Gastrocnemius medialis (tissue), 4 donors: ENCODE data around the gene GFRA1. TPM values are rescaled to one million over a fixed set of nuclear protein-coding genes. Genes with fewer than 3 reads are reported as not detected.
A peak's percentile ranks its signal among the peaks of the same experiment; 100 is the strongest.
"Not testable (repeated sequence)": the region's sequence is repeated elsewhere in the genome, so short reads cannot be mapped to it uniquely, and the experiment has no call there.

Experiments
- ATAC-seq, 2 donors: fragments of 150-250 bp; one replicate each; pipeline ENCODE4 v1.9.1; 2016
- DNase-seq, 2 donors: peaks; one replicate each; pipeline ENCODE4 v3.0.0-alpha.2; 2019
- H3K27ac ChIP-seq, 4 donors: fragments of 200-600 bp; sonication (generic); 1 replicate in 1 of 4; 2 replicates in 3 of 4; pipeline ENCODE4 v1.5.1; 2016 to 2018; ENCODE audit warnings: mild to moderate bottlenecking in 2 of 4, moderate library complexity in 1 of 4
- H3K27me3 ChIP-seq, 3 donors: fragments of 200-600 bp; sonication (generic) in 2 of 3; 1 replicate in 1 of 3; 2 replicates in 2 of 3; pipeline versions ENCODE4 v1.5.1 to v1.6.0; 2016 to 2019; ENCODE audit warnings: mild to moderate bottlenecking in 1 of 3, moderate library complexity in 1 of 3
- H3K36me3 ChIP-seq, 2 donors: fragments of 200-600 bp; sonication (generic) in 1 of 2; one replicate each; pipeline ENCODE4 v1.5.1; 2017 to 2018
- H3K4me1 ChIP-seq, 2 donors: fragments of 200-600 bp; sonication (generic) in 1 of 2; one replicate each; pipeline ENCODE4 v1.5.1; 2016 to 2017; ENCODE audit warnings: mild to moderate bottlenecking in 2 of 2
- H3K4me3 ChIP-seq, 4 donors: fragments of 200-600 bp; sonication (generic) in 3 of 4; 1 replicate in 1 of 4; 2 replicates in 3 of 4; pipeline ENCODE4 v1.5.1; 2016 to 2019; ENCODE audit warnings: mild to moderate bottlenecking in 2 of 4
- H3K9me3 ChIP-seq, 3 donors: fragments of 200-600 bp; sonication (generic) in 2 of 3; 1 replicate in 1 of 3; 2 replicates in 2 of 3; pipeline ENCODE4 v1.5.1; 2016 to 2019
- POLR2A ChIP-seq, 2 donors: fragments of 450-650 bp; IDR thresholded peaks; one replicate each; pipeline ENCODE4 v1.6.1; 2017; ENCODE audit warnings: antibody characterized with exemption in 2 of 2, mild to moderate bottlenecking in 2 of 2, moderate library complexity in 2 of 2
- in situ Hi-C, 4 donors: fragments of 200-750 bp; cut with MboI; loops; one replicate each; pipeline versions ENCODE4 v1.15.0 to v1.8.0; 2017; ENCODE audit warnings: low sequenced_read_pairs in 4 of 4
- intact Hi-C: fragments of 100-400 bp; cut with DNase I; formaldehyde crosslinking; loops from one replicate; pipeline ENCODE4 v1.15.1; 2023; ENCODE audit warnings: low total_unique reads
- total RNA-seq, 4 donors: library from RNA; depleted of rRNA; stranded (reverse); fragments of >200 nt; gene quantifications; one replicate each; pipeline versions ENCODE4 v1.1.0 to v1.2.3, GENCODE V29; 2016
- TF ChIP-seq, protein P1 (sequence below), 5 experiments: fragments of 450-650 bp in 3 of 5; fragments of 200-600 bp in 2 of 5; sonication (generic) in 2 of 5; IDR thresholded peaks in 4 of 5; conservative IDR thresholded peaks in 1 of 5; 1 replicate in 4 of 5; 2 replicates in 1 of 5; pipeline ENCODE4 v1.5.1; 2016 to 2019; ENCODE audit warnings: antibody characterized with exemption in 5 of 5, mild to moderate bottlenecking in 3 of 5, moderate library complexity in 3 of 5

GFRA1 gene
- total RNA-seq, 4 donors from 2014 or later = 21.2 to 34.2 (median 25.2) TPM

DNA sequence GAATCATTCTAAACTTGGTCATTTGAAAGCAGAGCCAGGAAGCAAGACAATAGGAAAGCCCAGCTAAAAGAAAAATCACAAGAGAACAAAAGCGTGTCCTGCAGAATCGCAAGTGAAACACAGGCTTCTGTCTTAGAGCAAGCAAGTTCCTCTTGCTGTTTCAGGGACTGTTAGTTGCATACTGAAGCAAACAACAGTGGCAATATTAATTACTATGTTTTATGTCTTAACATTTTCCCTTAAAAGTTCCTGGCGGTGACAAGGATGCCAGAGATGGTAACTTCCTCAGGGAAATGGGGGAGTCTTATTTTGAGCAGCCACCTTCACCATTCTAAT lies 217.1 kb downstream of the GFRA1 start:
- intact Hi-C loops = no loop called here
- Histone ChIP-seq H3K4me3 (no peak overlapping the region), H3K4me1 (peaks cover 0 to 25% of the 10 kb centered on the region in 2 donors), H3K36me3 (no peaks in the 10 kb centered on the region), H3K27ac (peak overlapping the region in 2 of 4 donors; percentile 18 to 25), H3K9me3 (no peaks in the 10 kb centered on the region), H3K27me3 (no peaks in the 10 kb centered on the region)
- DNase-seq (no peak), ATAC-seq (no peak)
- in situ Hi-C loops = no loop called here
- no peak for TF ChIP-seq POLR2A (IDR thresholded peaks at IDR 0.05)
- TF ChIP-seq, protein P1, sequence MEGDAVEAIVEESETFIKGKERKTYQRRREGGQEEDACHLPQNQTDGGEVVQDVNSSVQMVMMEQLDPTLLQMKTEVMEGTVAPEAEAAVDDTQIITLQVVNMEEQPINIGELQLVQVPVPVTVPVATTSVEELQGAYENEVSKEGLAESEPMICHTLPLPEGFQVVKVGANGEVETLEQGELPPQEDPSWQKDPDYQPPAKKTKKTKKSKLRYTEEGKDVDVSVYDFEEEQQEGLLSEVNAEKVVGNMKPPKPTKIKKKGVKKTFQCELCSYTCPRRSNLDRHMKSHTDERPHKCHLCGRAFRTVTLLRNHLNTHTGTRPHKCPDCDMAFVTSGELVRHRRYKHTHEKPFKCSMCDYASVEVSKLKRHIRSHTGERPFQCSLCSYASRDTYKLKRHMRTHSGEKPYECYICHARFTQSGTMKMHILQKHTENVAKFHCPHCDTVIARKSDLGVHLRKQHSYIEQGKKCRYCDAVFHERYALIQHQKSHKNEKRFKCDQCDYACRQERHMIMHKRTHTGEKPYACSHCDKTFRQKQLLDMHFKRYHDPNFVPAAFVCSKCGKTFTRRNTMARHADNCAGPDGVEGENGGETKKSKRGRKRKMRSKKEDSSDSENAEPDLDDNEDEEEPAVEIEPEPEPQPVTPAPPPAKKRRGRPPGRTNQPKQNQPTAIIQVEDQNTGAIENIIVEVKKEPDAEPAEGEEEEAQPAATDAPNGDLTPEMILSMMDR (IDR thresholded peaks at IDR 0.05 in 4 of 5, conservative IDR thresholded peaks at IDR 0.05 in 1 of 5) = no peak

DNA sequence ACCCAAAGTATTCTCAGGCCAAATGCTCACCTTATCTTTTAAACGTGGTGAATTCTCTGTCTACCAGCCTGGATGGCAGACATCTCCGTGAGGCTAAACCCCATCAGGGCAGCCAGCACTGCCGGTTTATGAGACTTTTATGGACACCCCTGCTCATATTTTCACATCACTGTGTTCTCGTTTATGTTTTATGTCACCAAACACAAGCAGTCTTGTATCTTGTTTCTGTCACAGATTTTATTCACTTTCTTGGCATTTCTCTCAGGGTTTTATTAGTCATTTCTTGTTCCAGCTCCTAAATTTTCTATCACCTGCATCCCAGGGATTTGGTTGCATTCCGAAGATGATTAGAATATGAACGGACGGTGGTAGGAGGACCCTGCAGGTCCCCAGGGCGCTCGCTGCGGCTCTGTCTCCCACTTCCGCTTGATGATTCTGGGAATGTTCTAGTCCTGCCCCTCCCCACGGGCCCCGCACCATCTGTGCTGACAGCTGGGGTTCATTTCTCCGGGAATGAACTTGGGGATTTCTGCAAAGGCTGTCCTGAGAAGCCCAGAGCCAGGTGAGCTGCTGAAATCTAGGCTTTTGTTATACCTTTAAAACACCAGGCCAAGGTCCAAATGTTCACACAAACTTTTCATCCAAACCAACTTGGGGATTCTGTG lies 217.6 kb downstream of the GFRA1 start:
- intact Hi-C loops (no loop called here), in situ Hi-C loops (no loop called here)
- Histone ChIP-seq H3K4me1 (peaks cover 0 to 25% of the 10 kb centered on the region in 2 donors), H3K9me3 (no peaks in the 10 kb centered on the region), H3K4me3 (no peak overlapping the region), H3K27ac (peak overlapping the region in 2 of 4 donors; percentile 18 to 25), H3K27me3 (no peaks in the 10 kb centered on the region), H3K36me3 (no peaks in the 10 kb centered on the region)
- ATAC-seq (no peak), DNase-seq (peak in 1 of 2 donors; percentile 54)
- TF ChIP-seq POLR2A (IDR thresholded peaks at IDR 0.05) = no peak
- TF ChIP-seq, protein P1 (IDR thresholded peaks at IDR 0.05 in 4 of 5, conservative IDR thresholded peaks at IDR 0.05 in 1 of 5) = no peak

DNA sequence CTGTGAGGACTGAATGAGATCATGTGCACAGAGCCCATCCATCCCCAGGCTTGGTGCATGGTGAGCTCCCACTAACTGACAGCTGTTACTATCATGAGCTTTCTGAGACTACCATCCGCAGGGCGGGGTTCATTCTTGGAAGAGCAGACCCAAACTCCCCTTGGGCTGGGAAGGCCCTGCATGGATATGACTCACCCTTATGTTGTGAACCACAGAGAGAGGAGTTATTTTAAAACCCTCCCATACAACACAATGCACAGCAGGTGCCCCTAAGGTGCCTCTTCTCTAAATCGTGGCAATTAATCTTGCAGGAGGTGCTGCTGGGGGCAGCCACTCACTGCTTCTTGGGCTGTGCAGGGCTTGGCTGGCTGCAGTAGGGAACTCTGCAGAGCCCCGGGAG lies 219.1 kb downstream of the GFRA1 start:
- DNase-seq (peak in 1 of 2 donors; percentile 29), ATAC-seq (no peak)
- Histone ChIP-seq H3K9me3 (no peaks in the 10 kb centered on the region), H3K4me3 (no peak overlapping the region), H3K36me3 (no peaks in the 10 kb centered on the region), H3K4me1 (peaks cover 0 to 19% of the 10 kb centered on the region in 2 donors), H3K27ac (no peak overlapping the region), H3K27me3 (no peaks in the 10 kb centered on the region)
- in situ Hi-C loops = no loop called here
- TF ChIP-seq, protein P1 (IDR thresholded peaks at IDR 0.05 in 4 of 5, conservative IDR thresholded peaks at IDR 0.05 in 1 of 5) = no peak
- TF ChIP-seq POLR2A (IDR thresholded peaks at IDR 0.05) = no peak
- intact Hi-C loops = no loop called here

DNA sequence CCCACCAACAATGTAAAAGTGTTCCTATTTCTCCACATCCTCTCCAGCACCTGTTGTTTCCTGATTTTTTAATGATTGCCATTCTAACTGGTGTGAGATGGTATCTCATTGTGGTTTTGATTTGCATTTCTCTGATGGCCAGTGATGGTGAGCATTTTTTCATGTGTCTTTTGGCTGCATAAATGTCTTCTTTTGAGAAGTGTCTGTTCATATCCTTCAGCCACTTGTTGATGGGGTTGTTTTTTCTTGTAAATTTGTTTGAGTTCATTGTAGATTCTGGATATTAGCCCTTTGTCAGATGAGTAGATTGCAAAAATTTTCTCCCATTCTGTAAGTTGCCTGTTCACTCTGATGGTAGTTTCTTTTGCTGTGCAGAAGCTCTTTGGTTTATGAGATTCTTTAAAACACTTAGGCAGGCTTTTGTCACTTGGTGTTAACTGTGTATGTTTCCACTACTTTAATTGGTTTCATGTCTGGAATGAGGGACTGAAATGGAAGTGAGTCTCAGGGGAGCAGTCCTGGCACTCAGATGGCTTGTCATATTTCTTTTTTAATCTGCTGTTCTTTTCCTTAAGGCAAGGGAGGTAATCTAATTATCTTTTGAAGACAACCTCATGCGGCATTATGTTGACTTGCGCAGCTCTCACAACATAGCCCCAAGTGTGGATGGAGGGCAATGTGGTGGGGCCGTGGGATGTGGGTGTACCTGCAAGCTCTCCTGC lies 219.8 kb downstream of the GFRA1 start:
- ATAC-seq, intact Hi-C loops: not testable (repeated sequence)

DNA sequence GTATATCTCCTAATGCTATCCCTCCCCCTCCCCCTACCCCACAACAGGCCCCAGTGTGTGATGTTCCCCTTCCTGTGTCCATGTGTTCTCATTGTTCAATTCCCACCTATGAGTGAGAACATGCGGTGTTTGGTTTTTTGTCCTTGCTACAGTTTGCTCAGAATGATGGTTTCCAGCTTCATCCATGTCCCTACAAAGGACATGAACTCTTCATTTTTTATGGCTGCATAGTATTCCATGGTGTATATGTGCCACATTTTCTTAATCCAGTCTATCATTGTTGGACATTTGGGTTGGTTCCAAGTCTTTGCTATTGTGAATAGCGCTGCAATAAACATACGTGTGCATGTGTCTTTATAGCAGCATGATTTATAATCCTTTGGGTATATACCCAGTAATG lies 220.5 kb downstream of the GFRA1 start:
- H3K9me3 ChIP-seq, in situ Hi-C loops, H3K4me3 ChIP-seq, intact Hi-C loops, H3K27me3 ChIP-seq, H3K27ac ChIP-seq, ATAC-seq, H3K36me3 ChIP-seq, DNase-seq: not testable (repeated sequence)
- H3K4me1 ChIP-seq = peaks cover 0 to 17% of the 10 kb centered on the region in 2 donors

More for the DNA sequence above, 219.8 kb downstream of the GFRA1 start:
- H3K27ac ChIP-seq, DNase-seq, H3K9me3 ChIP-seq, H3K4me3 ChIP-seq, H3K27me3 ChIP-seq, H3K36me3 ChIP-seq, in situ Hi-C loops: not testable (repeated sequence)
- H3K4me1 ChIP-seq = peaks cover 0 to 17% of the 10 kb centered on the region in 2 donors
